OCI-M1 (cell line): Measurements from ENCODE around the gene MIOX.

Experiments used
- DNase-seq: peaks from one replicate; lab custom pipeline; 2025; lab: John Stamatoyannopoulos, UW

The MIOX gene

DNA sequence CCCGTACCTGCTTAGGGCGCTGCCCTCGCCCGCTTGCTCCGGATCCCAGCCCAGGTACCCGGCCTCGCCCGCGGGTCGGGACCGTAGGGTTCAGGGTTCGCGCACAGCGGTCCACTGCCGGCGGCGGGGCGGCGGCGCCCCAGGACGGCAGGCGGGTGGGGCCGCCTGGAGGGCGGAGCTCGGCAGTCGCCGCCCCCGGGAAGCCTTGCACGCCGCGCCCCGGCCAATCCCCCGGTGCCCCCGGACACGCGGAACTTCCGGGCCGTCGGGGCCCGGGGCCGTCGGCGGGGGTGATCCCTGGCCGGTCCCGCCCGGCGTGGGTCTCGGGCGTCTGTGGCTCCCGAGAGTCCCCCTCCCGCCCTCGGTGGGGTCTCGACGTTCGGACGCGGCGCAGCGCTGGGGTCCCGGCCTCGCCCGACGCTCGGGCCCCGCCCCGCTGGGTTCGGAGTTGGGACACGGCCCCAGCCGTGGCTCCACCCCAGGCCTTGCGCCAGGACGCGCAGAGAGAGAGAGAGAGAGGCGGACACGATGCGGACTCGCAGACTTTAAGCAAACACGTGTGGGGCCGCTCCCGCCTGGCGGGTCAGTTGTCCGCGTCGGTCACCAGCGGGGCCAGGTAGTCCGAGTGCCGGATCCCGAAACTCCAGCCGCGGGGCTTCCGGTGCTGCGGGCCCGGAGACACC is 43.4 kb downstream of the MIOX start, which contains the start of gene TYMP:
Gene TYMP (minus strand): TSS at position 116 of the 683 bp plus-strand sequence. CDS start 303 bp downstream, outside the sequence.
- DNase-seq = peak; percentile 70

DNA sequence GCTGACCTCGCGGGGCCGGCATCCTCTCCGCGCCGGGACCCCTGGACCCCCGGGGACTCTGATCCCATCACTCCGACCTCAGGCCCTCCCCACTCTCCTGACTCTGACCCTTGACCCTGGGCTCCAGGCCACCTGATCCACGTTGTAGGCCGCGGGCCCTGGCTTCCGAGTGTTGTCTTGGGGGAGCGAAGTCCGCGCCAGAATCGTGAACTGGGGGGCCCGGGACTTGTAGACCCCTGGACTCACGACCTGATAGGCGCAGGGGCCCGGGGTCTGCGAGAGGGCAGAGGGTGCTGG is 43.9 kb downstream of the MIOX start:
- DNase-seq = no peak

DNA sequence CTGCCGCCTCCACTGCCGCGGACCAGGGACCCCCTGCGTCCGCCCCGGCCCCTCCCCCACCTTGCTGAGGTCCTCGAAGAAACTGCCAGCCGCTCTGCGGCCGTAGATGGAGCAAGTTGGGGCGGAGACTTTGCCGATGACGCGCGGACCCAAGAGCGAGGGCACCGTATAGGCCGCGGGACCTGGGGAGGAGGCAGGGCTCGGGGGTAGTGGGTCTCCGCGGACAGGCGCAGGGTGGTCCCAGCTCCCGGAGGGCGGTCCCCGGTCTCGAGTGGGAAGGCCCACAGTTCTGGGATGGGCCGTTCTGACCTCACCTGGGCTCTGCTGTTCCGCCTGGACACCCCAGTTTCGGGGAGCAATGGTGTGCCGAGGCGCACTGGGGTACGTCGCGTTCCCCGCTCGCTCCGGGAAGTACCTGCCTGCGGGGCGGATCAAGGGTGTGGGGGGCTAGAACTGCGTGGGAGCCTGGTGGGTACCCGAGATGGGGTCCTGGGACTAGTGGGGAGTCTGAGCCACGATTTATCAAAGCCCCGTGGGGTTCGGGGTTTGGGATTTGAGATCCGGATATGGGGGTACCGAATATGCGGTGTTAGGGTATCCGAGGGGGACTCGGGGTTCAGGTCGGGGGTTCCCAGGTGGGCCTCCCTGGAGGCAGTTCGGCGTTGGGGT is 44.4 kb downstream of the MIOX start:
- peak; percentile 92 for DNase-seq

DNA sequence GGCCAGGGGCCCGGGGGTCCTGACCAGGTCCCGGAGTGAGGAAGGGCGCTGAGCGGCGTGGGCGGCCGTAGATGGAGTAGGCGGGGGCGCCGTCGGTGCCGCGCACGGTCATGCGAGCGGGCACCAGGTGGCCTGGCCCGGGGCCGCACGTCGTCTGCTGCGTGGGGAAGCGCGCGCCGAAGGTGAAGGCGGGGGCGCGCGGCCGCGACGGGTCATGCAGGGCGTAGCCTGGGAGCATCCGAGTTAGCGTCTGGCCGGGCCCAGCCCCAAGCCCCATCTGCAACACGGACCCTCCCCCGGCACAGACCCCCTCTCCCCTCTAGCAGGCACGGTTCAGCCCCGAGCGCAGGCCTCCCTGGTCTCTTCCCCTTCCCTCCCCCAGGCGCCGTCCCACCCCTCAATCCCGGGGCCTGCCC is 44.9 kb downstream of the MIOX start:
- DNase-seq = peak; percentile 70

- DNase-seq = peak; percentile 71
Observed at GRCh38 chr22:50531962-50532674, 45.5 kb downstream of the MIOX start.

- DNase-seq = peak; percentile 86
Observed at GRCh38 chr22:50532824-50533796, 46.5 kb downstream of the MIOX start.

DNA sequence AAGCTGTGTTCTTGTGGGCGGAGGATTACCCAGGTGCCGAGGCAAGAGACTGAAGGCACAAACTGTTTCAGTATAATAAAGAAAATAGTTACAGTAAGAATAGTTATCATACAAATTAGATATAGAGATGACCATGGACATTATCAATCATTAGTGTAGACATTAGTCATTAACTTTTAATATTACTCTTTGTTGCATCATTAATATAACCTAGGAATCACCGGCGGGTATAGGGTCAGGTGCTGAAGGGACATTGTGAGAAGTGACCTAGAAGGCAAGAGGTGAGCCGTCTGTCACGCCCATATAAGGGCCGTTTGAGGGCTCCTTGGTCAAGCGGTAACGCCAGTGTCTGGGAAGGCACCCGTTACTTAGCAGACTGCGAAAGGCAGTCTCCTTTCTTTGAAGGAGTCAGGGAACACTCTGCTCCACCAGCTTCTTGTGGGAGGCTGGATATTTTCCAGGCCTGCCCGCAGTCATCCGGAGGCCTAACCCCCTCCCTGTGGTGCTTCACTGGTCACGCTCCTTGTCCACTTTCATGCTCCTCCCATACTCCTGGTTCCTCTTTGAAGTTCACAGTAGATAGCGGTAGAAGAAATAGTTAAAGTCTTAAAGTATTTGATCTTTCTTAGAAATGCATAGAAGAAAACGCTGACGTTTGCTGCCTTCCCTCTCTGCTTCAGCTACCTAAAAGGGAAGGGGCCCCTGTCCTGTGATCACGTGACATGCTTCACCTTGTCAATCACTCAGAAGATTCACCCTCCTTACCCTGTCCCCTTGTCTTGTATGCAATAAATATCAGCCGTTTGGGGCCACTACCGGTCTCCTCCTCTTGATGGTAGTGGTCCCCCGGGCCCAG is 47.4 kb downstream of the MIOX start:
- peak; percentile 97 for DNase-seq

DNA sequence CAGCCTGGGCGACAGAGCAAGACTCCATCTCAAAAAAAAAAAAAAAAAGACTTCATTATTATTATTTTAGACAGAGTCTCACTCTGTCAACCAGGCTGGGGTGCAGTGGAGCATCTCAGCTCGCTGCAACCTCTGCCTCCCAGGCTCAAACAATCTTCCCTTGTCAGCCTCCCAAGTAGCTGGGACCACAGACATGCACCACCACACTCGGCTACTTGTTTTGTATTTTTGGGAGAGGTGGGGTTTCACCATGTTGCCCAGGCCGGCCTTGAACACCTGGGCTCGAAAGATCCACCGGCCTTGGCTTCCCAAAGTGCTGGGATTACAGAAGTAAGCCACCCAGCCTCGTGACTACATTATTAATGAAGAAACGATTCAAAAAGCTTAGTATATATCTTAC is 48.5 kb downstream of the MIOX start:
- no peak for DNase-seq

GRCh38 chr22:50536226-50536625 is 49.6 kb downstream of the MIOX start:
- no peak for DNase-seq

DNA sequence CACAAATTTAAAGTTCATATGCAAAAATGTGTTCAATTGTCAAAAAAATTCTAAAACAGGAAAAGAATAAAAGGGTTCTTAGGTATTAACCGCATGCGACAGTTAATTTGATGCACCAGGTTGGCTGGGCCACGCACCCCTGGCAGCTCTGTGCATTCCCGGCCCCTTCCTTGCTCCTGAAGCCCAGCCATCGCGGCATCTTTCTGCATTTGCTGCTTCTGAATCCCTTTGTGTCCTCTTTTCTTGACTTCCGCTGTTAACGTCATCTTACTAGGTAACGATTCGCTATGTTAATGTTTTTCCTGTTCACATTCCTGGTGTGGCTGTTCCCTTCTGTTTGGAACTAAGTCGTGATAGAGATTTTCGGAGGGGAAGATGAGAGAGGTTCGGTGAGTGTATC is 51.1 kb downstream of the MIOX start:
- no peak for DNase-seq
